ENCODE measurements around the gene CEP70. TPM values are rescaled to one million over a fixed set of nuclear protein-coding genes. Genes with fewer than 3 reads are reported as not detected.
"Not testable (repeated sequence)": the region's sequence is repeated elsewhere in the genome, so short reads cannot be mapped to it uniquely, and the experiment has no call there.

CEP70 gene
- total and polyA plus RNA-seq, 2 experiments from 2014 or later, result 7.6 to 7.8 TPM

DNA sequence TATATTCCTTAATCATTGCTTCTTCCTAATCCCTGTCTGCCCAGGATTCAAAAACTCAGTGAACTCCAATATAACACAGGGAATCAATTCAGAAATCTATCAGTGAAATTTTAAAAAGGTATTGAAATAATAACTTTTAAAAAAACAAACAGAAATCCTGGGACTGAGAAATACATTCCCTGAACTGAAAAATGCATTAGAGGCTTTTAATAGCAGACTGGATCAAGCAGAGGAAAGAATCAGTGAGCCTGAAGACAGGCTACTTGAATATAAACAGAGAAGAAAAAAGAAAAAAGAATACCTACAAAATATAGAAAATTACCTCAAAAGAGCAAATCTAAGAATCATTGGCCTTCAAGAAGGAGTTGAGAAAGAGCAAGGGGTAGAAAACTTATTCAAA lies 54.7 kb downstream of the CEP70 start:
- no peaks in the 10 kb centered on the region for H3K79me2 ChIP-seq (ENCODE audit: insufficient read depth)
- H3K36me3 ChIP-seq (ENCODE audit: low read depth), result no peaks in the 10 kb centered on the region
- no peaks in the 10 kb centered on the region for H3K27me3 ChIP-seq (replicated peaks; ENCODE audit: insufficient read depth)
- DNase-seq, result no peak
- in situ Hi-C loops (cut with MboI), result no loop called here
- H3K9me2 ChIP-seq (ENCODE audit: insufficient read depth), result no peaks in the 10 kb centered on the region
- no peaks in the 10 kb centered on the region for H3K9me3 ChIP-seq (ENCODE audit: low read depth)
- no peaks in the 10 kb centered on the region for H3F3A ChIP-seq (ENCODE audit: insufficient read depth)
- no peak overlapping the region for H3K4me3 ChIP-seq
- H3K4me2 ChIP-seq (ENCODE audit: unreplicated experiment), result no peak overlapping the region
- no peaks in the 10 kb centered on the region for H4K20me1 ChIP-seq (ENCODE audit: insufficient read depth)
- TF ChIP-seq EZH2 (IDR thresholded peaks at IDR 0.05; ENCODE audit: insufficient read depth, poor library complexity, severe bottlenecking), result no peak
- no peak for TF ChIP-seq EZH2phosphoT487 (IDR thresholded peaks at IDR 0.05; ENCODE audit: insufficient read depth, low read depth)
- H3K9ac ChIP-seq, result no peak overlapping the region
- H2AFZ ChIP-seq, result no peak overlapping the region
- no peak overlapping the region for H3K27ac ChIP-seq
- H3K4me1 ChIP-seq (ENCODE audit: insufficient read depth), result no peaks in the 10 kb centered on the region

DNA sequence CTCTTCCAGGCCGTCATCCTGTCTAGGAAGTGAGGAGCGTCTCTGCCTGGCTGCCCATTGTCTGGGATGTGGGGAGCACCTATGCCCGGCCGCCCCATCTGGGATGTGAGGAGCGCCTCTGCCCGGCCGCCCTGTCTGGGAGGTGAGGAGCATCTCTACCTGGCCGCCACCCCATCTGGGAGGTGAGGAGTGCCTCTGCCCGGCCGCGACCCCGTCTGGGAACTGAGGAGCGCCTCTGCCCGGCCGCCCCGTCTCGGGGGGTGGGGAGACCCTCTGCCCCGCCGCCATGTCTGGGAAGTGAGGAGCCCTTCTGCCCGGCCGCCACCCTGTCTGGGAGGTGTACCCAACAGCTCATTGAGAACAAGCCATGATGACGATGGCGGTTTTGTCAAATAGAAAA lies 72.6 kb downstream of the CEP70 start:
- H3K9me3 ChIP-seq (ENCODE audit: low read depth); H4K20me1 ChIP-seq (ENCODE audit: insufficient read depth); H3K27ac ChIP-seq; H3K79me2 ChIP-seq (ENCODE audit: insufficient read depth); H3K36me3 ChIP-seq (ENCODE audit: low read depth); H3K27me3 ChIP-seq (replicated peaks; ENCODE audit: insufficient read depth); H3F3A ChIP-seq (ENCODE audit: insufficient read depth); DNase-seq; in situ Hi-C loops (cut with MboI); H3K4me1 ChIP-seq (ENCODE audit: insufficient read depth); H3K9me2 ChIP-seq (ENCODE audit: insufficient read depth); H2AFZ ChIP-seq; H3K4me2 ChIP-seq (ENCODE audit: unreplicated experiment); H3K4me3 ChIP-seq; H3K9ac ChIP-seq: not testable (repeated sequence)
- 97 to 100% methylated on average over 3 to 23 of the region's 23 CpGs for WGBS, 2 experiments (ENCODE audit: low coverage in 1 of 2, low lambda C conversion rate in 2 of 2, missing lambda C conversion rate in 2 of 2)

DNA sequence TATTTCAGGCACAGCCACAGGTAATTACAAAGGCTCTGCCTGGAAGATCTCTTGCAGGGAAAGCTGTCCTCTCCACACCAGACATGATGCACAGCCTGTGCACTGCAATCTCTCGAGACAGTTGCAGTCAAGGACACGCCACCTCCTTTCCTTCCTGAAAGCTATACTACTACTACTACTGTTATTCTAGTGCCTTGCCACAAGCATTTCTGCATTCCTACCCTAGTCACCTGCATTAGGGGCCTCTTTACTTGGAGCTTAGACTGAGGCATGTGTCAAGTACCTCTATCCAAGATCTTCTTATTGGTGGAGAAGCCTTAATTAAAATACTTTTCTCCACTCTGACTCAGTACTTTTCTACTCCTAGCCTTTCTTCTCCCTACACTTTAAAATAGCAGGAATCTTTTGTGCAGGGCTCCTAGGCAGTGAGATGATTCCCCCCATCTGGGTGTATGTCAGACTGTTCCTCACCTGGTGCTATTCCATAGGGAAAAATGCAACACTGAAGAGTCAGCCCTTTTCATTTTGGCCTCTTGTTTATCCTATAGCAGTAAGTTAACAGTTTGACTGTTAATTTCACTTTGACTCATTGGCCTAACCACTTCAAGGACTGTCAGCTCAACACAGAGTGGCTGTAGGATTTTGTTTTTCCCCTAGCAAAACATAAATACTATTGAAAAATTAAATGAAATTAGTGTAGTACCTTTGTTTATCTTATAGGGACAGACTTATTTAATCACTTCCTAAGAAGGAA lies 80.8 kb downstream of the CEP70 start:
- WGBS, 2 experiments (ENCODE audit: low coverage in 1 of 2, low lambda C conversion rate in 2 of 2, missing lambda C conversion rate in 2 of 2), result 95 to 98% methylated on average over 2 of the region's 2 CpGs
- Histone ChIP-seq H3K9ac (no peak overlapping the region), H3K4me3 (no peak overlapping the region), H3K4me2 (ENCODE audit: unreplicated experiment) (no peak overlapping the region), H3K27ac (no peak overlapping the region), H3K27me3 (replicated peaks; ENCODE audit: insufficient read depth) (no peaks in the 10 kb centered on the region), H3K9me3 (ENCODE audit: low read depth) (no peaks in the 10 kb centered on the region), H3K4me1 (ENCODE audit: insufficient read depth) (no peaks in the 10 kb centered on the region), H3F3A (ENCODE audit: insufficient read depth) (no peaks in the 10 kb centered on the region), H2AFZ (no peak overlapping the region), H3K9me2 (ENCODE audit: insufficient read depth) (no peaks in the 10 kb centered on the region), H4K20me1 (ENCODE audit: insufficient read depth) (no peaks in the 10 kb centered on the region), H3K36me3 (ENCODE audit: low read depth) (no peaks in the 10 kb centered on the region), H3K79me2 (ENCODE audit: insufficient read depth) (no peaks in the 10 kb centered on the region)
- in situ Hi-C loops (cut with MboI), result no loop called here
- TF ChIP-seq EZH2 (IDR thresholded peaks at IDR 0.05; ENCODE audit: insufficient read depth, poor library complexity, severe bottlenecking), result no peak
- TF ChIP-seq EZH2phosphoT487 (IDR thresholded peaks at IDR 0.05; ENCODE audit: insufficient read depth, low read depth), result no peak
- DNase-seq, result no peak

DNA sequence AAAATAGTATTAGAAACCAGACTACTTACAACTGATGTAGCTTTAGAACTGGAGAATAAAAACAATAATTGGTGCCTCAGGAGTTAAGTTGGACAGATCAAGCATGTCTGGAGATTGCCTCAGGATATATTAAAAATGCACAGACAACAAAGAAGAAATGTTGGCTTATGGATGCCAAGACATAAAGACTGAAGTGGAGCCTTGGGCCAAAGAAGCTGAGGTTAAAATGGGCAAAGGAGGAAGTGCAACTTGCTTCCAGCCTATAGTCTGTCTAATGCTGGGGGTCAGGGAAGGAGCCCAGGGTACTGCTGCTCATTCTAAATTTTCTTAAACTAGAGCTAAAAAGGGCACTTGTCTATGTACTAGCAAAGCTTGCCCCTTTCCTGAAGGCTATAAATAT lies 82.1 kb downstream of the CEP70 start:
- Histone ChIP-seq H3K4me3 (no peak overlapping the region), H2AFZ (no peak overlapping the region), H3K9me3 (ENCODE audit: low read depth) (no peaks in the 10 kb centered on the region), H3K4me1 (ENCODE audit: insufficient read depth) (no peaks in the 10 kb centered on the region), H4K20me1 (ENCODE audit: insufficient read depth) (no peaks in the 10 kb centered on the region), H3K9ac (no peak overlapping the region), H3K9me2 (ENCODE audit: insufficient read depth) (no peaks in the 10 kb centered on the region), H3K27me3 (replicated peaks; ENCODE audit: insufficient read depth) (no peaks in the 10 kb centered on the region), H3K36me3 (ENCODE audit: low read depth) (no peaks in the 10 kb centered on the region), H3K79me2 (ENCODE audit: insufficient read depth) (no peaks in the 10 kb centered on the region), H3K27ac (no peak overlapping the region), H3F3A (ENCODE audit: insufficient read depth) (no peaks in the 10 kb centered on the region), H3K4me2 (ENCODE audit: unreplicated experiment) (no peak overlapping the region)
- no peak for TF ChIP-seq EZH2phosphoT487 (IDR thresholded peaks at IDR 0.05; ENCODE audit: insufficient read depth, low read depth)
- no peak for TF ChIP-seq EZH2 (IDR thresholded peaks at IDR 0.05; ENCODE audit: insufficient read depth, poor library complexity, severe bottlenecking)
- no peak for DNase-seq
- in situ Hi-C loops (cut with MboI), result no loop called here

DNA sequence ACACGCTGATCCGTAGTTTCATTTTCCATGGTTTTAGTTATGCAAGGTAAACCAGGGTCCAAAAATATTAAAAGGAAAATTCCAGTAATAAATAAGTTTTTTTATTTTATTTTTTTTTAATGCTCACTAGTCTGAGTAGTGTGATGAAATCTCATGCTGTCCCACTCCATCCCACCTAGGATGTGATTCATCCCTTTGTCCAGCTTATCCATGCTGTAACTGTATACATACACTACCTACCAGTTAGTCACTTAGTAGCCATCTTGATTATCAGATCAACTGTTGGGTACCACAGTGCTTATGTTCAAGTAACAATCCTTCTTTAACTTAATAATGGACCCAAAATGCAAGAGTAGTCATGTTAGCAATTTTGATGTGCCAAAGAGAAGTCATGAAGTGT lies 84.5 kb downstream of the CEP70 start:
- no peak for TF ChIP-seq EZH2phosphoT487 (IDR thresholded peaks at IDR 0.05; ENCODE audit: insufficient read depth, low read depth)
- no peak for TF ChIP-seq EZH2 (IDR thresholded peaks at IDR 0.05; ENCODE audit: insufficient read depth, poor library complexity, severe bottlenecking)

More for the DNA sequence above, 84.5 kb downstream of the CEP70 start:
- in situ Hi-C loops (cut with MboI), result no loop called here
- no peaks in the 10 kb centered on the region for H3K79me2 ChIP-seq (ENCODE audit: insufficient read depth)
- H3K9me3 ChIP-seq (ENCODE audit: low read depth), result no peaks in the 10 kb centered on the region
- H3K36me3 ChIP-seq (ENCODE audit: low read depth), result no peaks in the 10 kb centered on the region
- no peak overlapping the region for H2AFZ ChIP-seq
- H4K20me1 ChIP-seq (ENCODE audit: insufficient read depth), result no peaks in the 10 kb centered on the region
- 99% methylated on average over 2 of the region's 2 CpGs for WGBS, 2 experiments (ENCODE audit: low coverage in 1 of 2, low lambda C conversion rate in 2 of 2, missing lambda C conversion rate in 2 of 2)
- no peak overlapping the region for H3K9ac ChIP-seq
- DNase-seq, result peak; percentile 14
- H3K4me3 ChIP-seq, result no peak overlapping the region
- no peaks in the 10 kb centered on the region for H3K4me1 ChIP-seq (ENCODE audit: insufficient read depth)
- no peak overlapping the region for H3K4me2 ChIP-seq (ENCODE audit: unreplicated experiment)
- H3K27ac ChIP-seq, result no peak overlapping the region
- no peaks in the 10 kb centered on the region for H3F3A ChIP-seq (ENCODE audit: insufficient read depth)
- H3K9me2 ChIP-seq (ENCODE audit: insufficient read depth), result no peaks in the 10 kb centered on the region
- no peaks in the 10 kb centered on the region for H3K27me3 ChIP-seq (replicated peaks; ENCODE audit: insufficient read depth)

Data from GM23248 (cell line).